MM.1S (cell line): ENCODE data around the gene SQOR.

Experiments used
- DNase-seq: peaks from one replicate; pipeline ENCODE4 v3.0.0-alpha.2; 2015
- H2AFZ ChIP-seq: fragments of 300-600 bp; sonication (generic); 2 replicates; pipeline ENCODE4 v1.6.0; 2016; ENCODE audit warnings: antibody characterized with exemption, low read length
- H3F3A ChIP-seq: fragments of 300-600 bp; sonication (generic); 2 replicates; pipeline ENCODE4 v1.6.1; 2016; ENCODE audit warnings: mild to moderate bottlenecking, antibody characterized with exemption, low read length, moderate library complexity, mixed read lengths; ENCODE audit not compliant: insufficient read depth
- H3K27ac ChIP-seq: fragments of 300-600 bp; sonication (generic); 2 replicates; pipeline ENCODE4 v1.5.1; 2016; ENCODE audit warnings: mild to moderate bottlenecking, low read length
- H3K27me3 ChIP-seq: fragments of 300-600 bp; sonication (generic); replicated peaks from 2 replicates; pipeline ENCODE4 v1.6.0; 2016; ENCODE audit warnings: low read length; ENCODE audit not compliant: insufficient read depth
- H3K36me3 ChIP-seq: fragments of 300-600 bp; sonication (generic); replicated peaks from 2 replicates; pipeline ENCODE4 v1.6.1; 2016; ENCODE audit warnings: mild to moderate bottlenecking, low read length, mixed read lengths; ENCODE audit not compliant: insufficient read depth
- H3K4me1 ChIP-seq: fragments of 300-600 bp; sonication (generic); 2 replicates; pipeline ENCODE4 v1.6.1; 2016; ENCODE audit warnings: low read length, mixed read lengths
- H3K4me2 ChIP-seq: fragments of 300-600 bp; sonication (generic); 2 replicates; pipeline ENCODE4 v1.6.0; 2016; ENCODE audit warnings: low read depth, low read length
- H3K4me3 ChIP-seq: fragments of 300-600 bp; sonication (generic); 2 replicates; pipeline ENCODE4 v1.5.1; 2016; ENCODE audit warnings: low read length, mixed read lengths
- H3K79me2 ChIP-seq: fragments of 300-600 bp; sonication (generic); 2 replicates; pipeline ENCODE4 v1.6.1; 2016; ENCODE audit warnings: mixed run types, low read length, mixed read lengths
- H3K9ac ChIP-seq: fragments of 300-600 bp; sonication (generic); 2 replicates; pipeline ENCODE4 v1.6.1; 2016; ENCODE audit warnings: low read length, mixed read lengths
- H3K9me2 ChIP-seq: fragments of 300-600 bp; sonication (generic); replicated peaks from 2 replicates; pipeline ENCODE4 v1.6.1; 2016; ENCODE audit warnings: mild to moderate bottlenecking, low read length, mixed read lengths; ENCODE audit not compliant: insufficient read depth
- H3K9me3 ChIP-seq: fragments of 300-600 bp; sonication (generic); replicated peaks from 2 replicates; pipeline ENCODE4 v1.6.1; 2016; ENCODE audit warnings: mild to moderate bottlenecking, low read length, mixed read lengths; ENCODE audit not compliant: insufficient read depth
- H4K20me1 ChIP-seq: fragments of 300-600 bp; sonication (generic); 2 replicates; pipeline ENCODE4 v1.6.1; 2016; ENCODE audit warnings: mild to moderate bottlenecking, low read length, moderate library complexity, mixed read lengths; ENCODE audit not compliant: insufficient read depth
- CTCF ChIP-seq: fragments of 300-600 bp; sonication (generic); IDR thresholded peaks from 2 replicates; pipeline ENCODE4 v1.5.1; 2016; ENCODE audit warnings: antibody characterized with exemption, low read length, mixed read lengths
- EZH2 ChIP-seq: fragments of 300-600 bp; sonication (generic); optimal IDR thresholded peaks from 2 replicates; pipeline ENCODE3; 2017; ENCODE audit warnings: low read depth, mild to moderate bottlenecking, antibody characterized with exemption, low read length, mixed read lengths
- EZH2phosphoT487 ChIP-seq: fragments of 300-600 bp; sonication (generic); IDR thresholded peaks from 2 replicates; pipeline ENCODE4 v1.6.1; 2018; ENCODE audit warnings: antibody characterized with exemption, low read length

The SQOR gene

GRCh38 chr15:45731343-45731742, 96.5 kb downstream of the SQOR start:
- H3K27me3 ChIP-seq: no peaks in the 10 kb centered on the region
- no peaks in the 10 kb centered on the region for H3K9me2 ChIP-seq
- no peaks in the 10 kb centered on the region for H3F3A ChIP-seq
- H3K9ac ChIP-seq: no peak overlapping the region
- TF ChIP-seq EZH2 (no peak), EZH2phosphoT487 (no peak), CTCF (no peak)
- H3K27ac ChIP-seq: no peak overlapping the region
- no peak overlapping the region for H3K4me2 ChIP-seq
- H3K4me1 ChIP-seq: no peaks in the 10 kb centered on the region
- no peaks in the 10 kb centered on the region for H3K79me2 ChIP-seq
- H3K9me3 ChIP-seq: no peaks in the 10 kb centered on the region
- no peak overlapping the region for H3K4me3 ChIP-seq
- no peak overlapping the region for H2AFZ ChIP-seq
- no peaks in the 10 kb centered on the region for H3K36me3 ChIP-seq
- no peak for DNase-seq
- no peaks in the 10 kb centered on the region for H4K20me1 ChIP-seq

- H3K4me2 ChIP-seq: no peak overlapping the region
- TF ChIP-seq EZH2: no peak
- no peak for TF ChIP-seq EZH2phosphoT487
- no peak for TF ChIP-seq CTCF
- DNase-seq: no peak
- no peak overlapping the region for H3K27ac ChIP-seq
- H2AFZ ChIP-seq: no peak overlapping the region
- no peaks in the 10 kb centered on the region for H3K4me1 ChIP-seq
- no peaks in the 10 kb centered on the region for H4K20me1 ChIP-seq
- no peak overlapping the region for H3K4me3 ChIP-seq
- no peaks in the 10 kb centered on the region for H3K27me3 ChIP-seq
- H3K9me3 ChIP-seq: no peaks in the 10 kb centered on the region
- no peaks in the 10 kb centered on the region for H3K79me2 ChIP-seq
- H3K36me3 ChIP-seq: no peaks in the 10 kb centered on the region
- H3K9me2 ChIP-seq: no peaks in the 10 kb centered on the region
- no peak overlapping the region for H3K9ac ChIP-seq
- no peaks in the 10 kb centered on the region for H3F3A ChIP-seq
These were observed 97.8 kb downstream of the SQOR start for GRCh38 chr15:45732662-45733061.

- Histone ChIP-seq H3K4me2 (peak overlapping the region; percentile 42; the same call in 1 of the 2 replicates), H3K9me2 (no peaks in the 10 kb centered on the region), H3K4me3 (no peak overlapping the region), H4K20me1 (no peaks in the 10 kb centered on the region), H3K79me2 (no peaks in the 10 kb centered on the region), H2AFZ (peak overlapping the region; percentile 6; the same call in 1 of the 2 replicates), H3K4me1 (no peaks in the 10 kb centered on the region), H3K9ac (no peak overlapping the region), H3K27me3 (no peaks in the 10 kb centered on the region), H3K9me3 (no peaks in the 10 kb centered on the region), H3F3A (no peaks in the 10 kb centered on the region), H3K36me3 (no peaks in the 10 kb centered on the region), H3K27ac (no peak overlapping the region; the same call in 1 of the 2 replicates)
- peak; percentile 24 for DNase-seq
- TF ChIP-seq CTCF: no peak
These were observed 99.5 kb downstream of the SQOR start for GRCh38 chr15:45734260-45734711.
